ENCODE results near the gene CPNE7. TPM values are rescaled to one million over a fixed set of nuclear protein-coding genes. Genes with fewer than 3 reads are reported as not detected.
A peak's percentile ranks its signal among the peaks of the same experiment; 100 is the strongest.
"Not testable (repeated sequence)": the region's sequence is repeated elsewhere in the genome, so short reads cannot be mapped to it uniquely, and the experiment has no call there.

CPNE7 gene
- total RNA-seq, 2 donors from 2014 or later = 11.1 to 44.7 TPM

- H3K4me3 Mint-ChIP-seq = no peak overlapping the region
- no peaks in the 10 kb centered on the region for H3K36me3 Mint-ChIP-seq (ENCODE audit: low read depth)
- H3K9me3 Mint-ChIP-seq = no peaks in the 10 kb centered on the region
- H3K27me3 Mint-ChIP-seq = peaks cover 8% of the 10 kb centered on the region
- H3K27ac Mint-ChIP-seq = no peak overlapping the region
- ATAC-seq (replicated peaks) = no peak
- H3K4me1 Mint-ChIP-seq = peaks cover 4% of the 10 kb centered on the region
Measured at GRCh38 chr16:89621698-89622409, 46.3 kb downstream of the CPNE7 start.

GRCh38 chr16:89623511-89624261, 48.1 kb downstream of the CPNE7 start:
- no peak overlapping the region for H3K27ac Mint-ChIP-seq
- no peak for ATAC-seq (replicated peaks)
- peaks cover 8% of the 10 kb centered on the region for H3K27me3 Mint-ChIP-seq
- no peaks in the 10 kb centered on the region for H3K36me3 Mint-ChIP-seq (ENCODE audit: low read depth)
- H3K9me3 Mint-ChIP-seq = no peaks in the 10 kb centered on the region
- peaks cover 4% of the 10 kb centered on the region for H3K4me1 Mint-ChIP-seq
- H3K4me3 Mint-ChIP-seq = no peak overlapping the region

GRCh38 chr16:89624777-89625761, 49.5 kb downstream of the CPNE7 start:
- peaks cover 8% of the 10 kb centered on the region for H3K27me3 Mint-ChIP-seq
- H3K9me3 Mint-ChIP-seq = no peaks in the 10 kb centered on the region
- no peak for ATAC-seq (replicated peaks)
- no peaks in the 10 kb centered on the region for H3K36me3 Mint-ChIP-seq (ENCODE audit: low read depth)
- no peak overlapping the region for H3K4me3 Mint-ChIP-seq
- peaks cover 4% of the 10 kb centered on the region for H3K4me1 Mint-ChIP-seq
- no peak overlapping the region for H3K27ac Mint-ChIP-seq

- ATAC-seq (replicated peaks) = peak; percentile 21
- no peak overlapping the region for H3K4me3 Mint-ChIP-seq
- H3K27me3 Mint-ChIP-seq = no peaks in the 10 kb centered on the region
- no peak overlapping the region for H3K27ac Mint-ChIP-seq
- no peaks in the 10 kb centered on the region for H3K36me3 Mint-ChIP-seq (ENCODE audit: low read depth)
- no peaks in the 10 kb centered on the region for H3K9me3 Mint-ChIP-seq
- no peaks in the 10 kb centered on the region for H3K4me1 Mint-ChIP-seq
Measured at GRCh38 chr16:89629827-89630610, 54.5 kb downstream of the CPNE7 start.

GRCh38 chr16:89633064-89633631, 57.6 kb downstream of the CPNE7 start:
- Mint-ChIP-seq H3K4me1 (no peaks in the 10 kb centered on the region), H3K9me3 (no peaks in the 10 kb centered on the region), H3K27me3 (no peaks in the 10 kb centered on the region), H3K4me3 (no peak overlapping the region), H3K27ac (no peak overlapping the region), H3K36me3 (ENCODE audit: low read depth) (no peaks in the 10 kb centered on the region)
- ATAC-seq (replicated peaks) = no peak

- H3K36me3 Mint-ChIP-seq (ENCODE audit: low read depth); H3K4me3 Mint-ChIP-seq; H3K27me3 Mint-ChIP-seq; H3K4me1 Mint-ChIP-seq; H3K9me3 Mint-ChIP-seq; ATAC-seq (replicated peaks); H3K27ac Mint-ChIP-seq: not testable (repeated sequence)
Measured at GRCh38 chr16:89634463-89635385, 59.2 kb downstream of the CPNE7 start.

- H3K4me1 Mint-ChIP-seq = peaks cover 7% of the 10 kb centered on the region
- no peak for ATAC-seq (replicated peaks)
- H3K27ac Mint-ChIP-seq = no peak overlapping the region
- H3K27me3 Mint-ChIP-seq = no peaks in the 10 kb centered on the region
- H3K36me3 Mint-ChIP-seq (ENCODE audit: low read depth) = no peaks in the 10 kb centered on the region
- H3K9me3 Mint-ChIP-seq = no peaks in the 10 kb centered on the region
- H3K4me3 Mint-ChIP-seq = no peak overlapping the region
Measured at GRCh38 chr16:89636663-89637062, 61.1 kb downstream of the CPNE7 start.

GRCh38 chr16:89637379-89637778, 61.8 kb downstream of the CPNE7 start:
- Mint-ChIP-seq H3K9me3 (no peaks in the 10 kb centered on the region), H3K4me1 (peaks cover 7% of the 10 kb centered on the region), H3K36me3 (ENCODE audit: low read depth) (no peaks in the 10 kb centered on the region), H3K4me3 (no peak overlapping the region), H3K27ac (no peak overlapping the region), H3K27me3 (no peaks in the 10 kb centered on the region)
- ATAC-seq (replicated peaks) = no peak

GRCh38 chr16:89638455-89638854, 62.9 kb downstream of the CPNE7 start:
- peaks cover 7% of the 10 kb centered on the region for H3K4me1 Mint-ChIP-seq
- no peak overlapping the region for H3K4me3 Mint-ChIP-seq
- no peaks in the 10 kb centered on the region for H3K27me3 Mint-ChIP-seq
- no peaks in the 10 kb centered on the region for H3K9me3 Mint-ChIP-seq
- ATAC-seq (replicated peaks) = no peak
- no peaks in the 10 kb centered on the region for H3K36me3 Mint-ChIP-seq (ENCODE audit: low read depth)
- no peak overlapping the region for H3K27ac Mint-ChIP-seq

- Mint-ChIP-seq H3K9me3 (no peaks in the 10 kb centered on the region), H3K27me3 (no peaks in the 10 kb centered on the region), H3K36me3 (ENCODE audit: low read depth) (no peaks in the 10 kb centered on the region), H3K27ac (no peak overlapping the region), H3K4me3 (no peak overlapping the region), H3K4me1 (peaks cover 7% of the 10 kb centered on the region)
- no peak for ATAC-seq (replicated peaks)
Measured at GRCh38 chr16:89639385-89639784, 63.8 kb downstream of the CPNE7 start.

GRCh38 chr16:89641458-89642119, 66.0 kb downstream of the CPNE7 start:
- Mint-ChIP-seq H3K9me3 (no peaks in the 10 kb centered on the region), H3K27ac (peak overlapping the region; percentile 10), H3K27me3 (no peaks in the 10 kb centered on the region), H3K4me3 (peak overlapping the region; percentile 61), H3K4me1 (peaks cover 7% of the 10 kb centered on the region), H3K36me3 (ENCODE audit: low read depth) (peaks cover 13% of the 10 kb centered on the region)
- no peak for ATAC-seq (replicated peaks)

GRCh38 chr16:89642574-89642973, 67.0 kb downstream of the CPNE7 start:
- Mint-ChIP-seq H3K9me3 (no peaks in the 10 kb centered on the region), H3K4me3 (no peak overlapping the region), H3K27ac (no peak overlapping the region), H3K36me3 (ENCODE audit: low read depth) (peaks cover 20% of the 10 kb centered on the region), H3K4me1 (peaks cover 7% of the 10 kb centered on the region), H3K27me3 (no peaks in the 10 kb centered on the region)
- ATAC-seq (replicated peaks) = no peak

Measured in activated T-helper 17 cell treated with anti-CD3 and anti-CD28 coated beads, Interleukin-2, amount 50 U/mL, for 72 hours (primary cell).